B cell (primary cell): ENCODE results near the gene SPATA32.

Source experiments
- CTCF ChIP-seq: fragments of 200-600 bp; IDR thresholded peaks from one replicate; pipeline ENCODE4 v1.8.0; 2022; ENCODE audit warnings: antibody characterized with exemption, mild to moderate bottlenecking
- EZH2 ChIP-seq: IDR thresholded peaks from 2 replicates; pipeline ENCODE4 v1.6.1; 2012; ENCODE audit warnings: borderline replicate concordance, low read depth, mild to moderate bottlenecking, moderate library complexity, low read length; ENCODE audit not compliant: insufficient read depth, poor library complexity, severe bottlenecking

GRCh38 chr17:45290269-45290765 lies 28.4 kb upstream of the SPATA32 start:
- TF ChIP-seq CTCF (no peak), EZH2 (no peak)
